Left lung (tissue), 10 donors: ENCODE results near the gene EEF2K. TPM values are rescaled to one million over a fixed set of nuclear protein-coding genes. Genes with fewer than 3 reads are reported as not detected.

Source experiments
- ATAC-seq: fragments of 200-7000 bp; cut with Tn5 transposase; one replicate; pipeline ENCODE4 v1.9.1; 2020; ENCODE audit warnings: moderate library complexity
- DNase-seq, 4 donors: peaks; one replicate each; pipeline ENCODE4 v3.0.0-alpha.2; 2013 to 2020
- H3K27ac ChIP-seq, 2 donors: fragments of 200-600 bp; sonication (generic) in 1 of 2; one replicate each; pipeline versions ENCODE4 v1.5.0 to v1.8.0; 2020 to 2021
- H3K27me3 ChIP-seq, 2 donors: fragments of 200-600 bp; sonication (generic) in 1 of 2; one replicate each; pipeline versions ENCODE4 v1.5.0 to v1.8.0; 2020 to 2021
- H3K36me3 ChIP-seq, 2 donors: fragments of 200-600 bp; sonication (generic) in 1 of 2; one replicate each; pipeline versions ENCODE4 v1.5.0 to v1.8.0; 2020 to 2021
- H3K4me1 ChIP-seq, 2 donors: fragments of 200-600 bp; one replicate each; pipeline ENCODE4 v1.8.0; 2021
- H3K4me3 ChIP-seq, 2 donors: fragments of 200-600 bp; sonication (generic) in 1 of 2; one replicate each; pipeline versions ENCODE4 v1.5.0 to v1.8.0; 2020 to 2021; ENCODE audit warnings: mild to moderate bottlenecking in 1 of 2
- H3K9me3 ChIP-seq, 2 donors: fragments of 200-600 bp; sonication (generic) in 1 of 2; one replicate each; pipeline versions ENCODE4 v1.5.0 to v1.8.0; 2020 to 2021
- intact Hi-C, 2 donors: fragments of 100-400 bp; cut with DNase I; formaldehyde crosslinking; loops; one replicate each; pipeline versions ENCODE4 v1.11.2 to v1.14.2; 2022
- polyA plus RNA-seq, 6 donors: library from polyadenylated mRNA; unstranded; fragments of 120-200 nt; gene quantifications; one replicate each; pipeline ENCODE4 v1.2.1, GENCODE V29; 2013; ENCODE audit not compliant: insufficient read length in 6 of 6
- total RNA-seq, 2 donors: library from RNA; stranded (reverse); fragmentation: NEBNext Ultra II Directional; extraction: Animal tissue kit (Norgen Biotek cat#: 25700); gene quantifications; one replicate each; pipeline ENCODE4 v1.2.1, GENCODE V29; 2021
- TF ChIP-seq, protein P1 (sequence below), 2 donors: fragments of 200-600 bp; sonication (generic) in 1 of 2; IDR thresholded peaks; one replicate each; pipeline versions ENCODE4 v1.5.0 to v1.8.0; 2021; ENCODE audit warnings: antibody characterized with exemption in 2 of 2
- donor health status: DM: no; HTN: yes; CAD: no.
- donor health status: DM: no; HTN: no; CAD: no.

Gene EEF2K
- total and polyA plus RNA-seq, 8 donors, result 21.2 to 32.8 (median 23.7) TPM

DNA sequence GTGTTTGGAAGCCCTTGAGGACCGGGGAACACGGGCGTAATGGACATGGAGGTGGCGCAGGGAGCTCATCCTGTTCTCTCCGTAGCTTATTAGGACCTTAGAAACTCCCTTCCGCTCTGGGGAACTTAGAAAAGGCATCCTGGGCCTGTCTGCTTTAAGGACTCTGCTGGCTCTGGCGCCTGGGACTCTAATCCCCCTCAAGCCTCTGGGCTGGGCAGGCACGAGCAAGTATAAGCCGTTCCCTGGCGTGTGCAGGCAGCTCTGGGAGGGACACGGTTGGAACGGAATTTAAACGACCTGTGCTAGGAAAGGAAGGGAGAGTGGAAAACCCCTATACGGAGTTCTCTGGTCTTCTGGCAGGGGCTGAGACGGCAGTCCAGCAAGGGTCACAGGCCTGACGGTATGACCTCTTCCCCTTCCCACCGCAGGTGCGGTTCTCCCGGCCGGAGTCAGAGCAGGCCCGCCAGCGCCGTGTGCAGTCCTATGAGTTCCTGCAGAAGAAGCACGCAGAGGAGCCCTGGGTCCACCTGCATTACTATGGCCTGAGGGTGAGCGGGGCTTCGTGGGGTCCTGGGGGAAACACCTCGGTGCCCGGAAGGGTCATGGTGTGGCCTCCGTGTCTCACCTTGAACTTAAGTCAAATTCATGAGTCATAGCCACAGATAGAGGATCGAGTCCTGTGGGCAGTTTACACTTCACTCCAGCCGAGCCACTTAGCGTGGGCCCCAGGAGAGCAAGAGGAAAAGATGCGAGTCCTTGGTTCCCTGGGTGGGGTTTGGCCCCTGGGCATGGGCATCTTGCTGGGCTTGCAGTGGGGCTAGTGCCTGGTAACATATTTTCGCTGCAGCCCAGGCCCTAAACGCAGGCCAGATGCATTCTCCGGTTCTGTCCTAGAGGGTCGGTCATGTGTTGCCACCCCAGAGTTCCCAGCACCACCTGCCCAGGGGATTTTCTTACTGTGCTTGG lies 108.9 kb downstream of the EEF2K start:
- Histone ChIP-seq H3K9me3 (no peaks in the 10 kb centered on the region), H3K4me3 (no peak overlapping the region), H3K4me1 (no peaks in the 10 kb centered on the region), H3K36me3 (peaks cover 0 to 100% of the 10 kb centered on the region in 2 donors), H3K27me3 (no peaks in the 10 kb centered on the region), H3K27ac (no peak overlapping the region)
- intact Hi-C loops, result no loop called here
- ATAC-seq (no peak), DNase-seq (no peak)
- TF ChIP-seq, protein P1, sequence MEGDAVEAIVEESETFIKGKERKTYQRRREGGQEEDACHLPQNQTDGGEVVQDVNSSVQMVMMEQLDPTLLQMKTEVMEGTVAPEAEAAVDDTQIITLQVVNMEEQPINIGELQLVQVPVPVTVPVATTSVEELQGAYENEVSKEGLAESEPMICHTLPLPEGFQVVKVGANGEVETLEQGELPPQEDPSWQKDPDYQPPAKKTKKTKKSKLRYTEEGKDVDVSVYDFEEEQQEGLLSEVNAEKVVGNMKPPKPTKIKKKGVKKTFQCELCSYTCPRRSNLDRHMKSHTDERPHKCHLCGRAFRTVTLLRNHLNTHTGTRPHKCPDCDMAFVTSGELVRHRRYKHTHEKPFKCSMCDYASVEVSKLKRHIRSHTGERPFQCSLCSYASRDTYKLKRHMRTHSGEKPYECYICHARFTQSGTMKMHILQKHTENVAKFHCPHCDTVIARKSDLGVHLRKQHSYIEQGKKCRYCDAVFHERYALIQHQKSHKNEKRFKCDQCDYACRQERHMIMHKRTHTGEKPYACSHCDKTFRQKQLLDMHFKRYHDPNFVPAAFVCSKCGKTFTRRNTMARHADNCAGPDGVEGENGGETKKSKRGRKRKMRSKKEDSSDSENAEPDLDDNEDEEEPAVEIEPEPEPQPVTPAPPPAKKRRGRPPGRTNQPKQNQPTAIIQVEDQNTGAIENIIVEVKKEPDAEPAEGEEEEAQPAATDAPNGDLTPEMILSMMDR (IDR thresholded peaks at IDR 0.05), result no peak

DNA sequence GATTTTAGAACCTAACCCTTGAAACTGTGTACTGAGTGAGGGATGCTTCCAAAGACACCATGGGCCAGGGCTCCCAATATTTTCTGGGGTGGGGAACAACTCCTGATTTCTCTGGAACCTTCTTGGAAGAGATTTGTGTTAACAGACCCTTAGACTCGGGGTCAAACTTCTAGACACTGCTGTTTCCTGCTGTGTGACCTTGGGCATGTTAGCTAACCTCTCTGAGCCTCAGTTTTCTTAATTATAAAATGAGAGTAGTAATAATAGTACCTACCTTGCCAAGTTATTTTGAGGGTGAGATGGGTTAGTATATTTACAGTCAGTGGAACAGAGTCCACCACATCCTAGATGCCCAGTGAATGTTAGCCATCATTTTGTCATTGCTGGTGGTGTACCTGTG lies 109.9 kb downstream of the EEF2K start:
- ATAC-seq (no peak), DNase-seq (no peak)
- H3K9me3 ChIP-seq, result no peaks in the 10 kb centered on the region
- intact Hi-C loops, result no loop called here
- TF ChIP-seq, protein P1 (IDR thresholded peaks at IDR 0.05), result no peak
- peaks cover 0 to 100% of the 10 kb centered on the region in 2 donors for H3K36me3 ChIP-seq
- H3K27ac ChIP-seq, result no peak overlapping the region
- H3K4me3 ChIP-seq, result no peak overlapping the region
- H3K4me1 ChIP-seq, result no peaks in the 10 kb centered on the region
- no peaks in the 10 kb centered on the region for H3K27me3 ChIP-seq

DNA sequence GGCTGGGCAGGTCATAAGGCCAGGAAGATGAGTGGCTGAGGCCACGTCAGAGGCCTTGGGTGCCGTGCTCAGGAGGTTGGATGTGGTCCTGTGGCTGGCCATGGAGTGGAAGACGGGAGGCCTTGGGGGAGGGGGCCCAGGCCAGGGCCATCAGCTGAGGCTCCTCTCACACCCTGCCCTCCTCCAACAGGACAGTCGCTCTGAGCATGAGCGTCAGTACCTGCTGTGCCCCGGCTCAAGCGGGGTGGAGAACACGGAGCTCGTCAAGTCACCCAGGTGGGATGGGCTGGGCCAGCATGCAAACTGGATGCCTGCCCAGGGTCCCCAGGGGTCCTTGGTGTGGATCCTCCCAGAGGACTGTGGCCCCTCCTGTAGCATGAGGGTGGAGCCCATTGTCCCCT lies 110.3 kb downstream of the EEF2K start:
- Histone ChIP-seq H3K27ac (no peak overlapping the region), H3K36me3 (peaks cover 0 to 99% of the 10 kb centered on the region in 2 donors), H3K4me3 (no peak overlapping the region), H3K27me3 (no peaks in the 10 kb centered on the region), H3K9me3 (no peaks in the 10 kb centered on the region), H3K4me1 (peaks cover 0 to 2% of the 10 kb centered on the region in 2 donors)
- no peak for DNase-seq
- intact Hi-C loops, result no loop called here
- TF ChIP-seq, protein P1 (IDR thresholded peaks at IDR 0.05), result no peak
- no peak for ATAC-seq

DNA sequence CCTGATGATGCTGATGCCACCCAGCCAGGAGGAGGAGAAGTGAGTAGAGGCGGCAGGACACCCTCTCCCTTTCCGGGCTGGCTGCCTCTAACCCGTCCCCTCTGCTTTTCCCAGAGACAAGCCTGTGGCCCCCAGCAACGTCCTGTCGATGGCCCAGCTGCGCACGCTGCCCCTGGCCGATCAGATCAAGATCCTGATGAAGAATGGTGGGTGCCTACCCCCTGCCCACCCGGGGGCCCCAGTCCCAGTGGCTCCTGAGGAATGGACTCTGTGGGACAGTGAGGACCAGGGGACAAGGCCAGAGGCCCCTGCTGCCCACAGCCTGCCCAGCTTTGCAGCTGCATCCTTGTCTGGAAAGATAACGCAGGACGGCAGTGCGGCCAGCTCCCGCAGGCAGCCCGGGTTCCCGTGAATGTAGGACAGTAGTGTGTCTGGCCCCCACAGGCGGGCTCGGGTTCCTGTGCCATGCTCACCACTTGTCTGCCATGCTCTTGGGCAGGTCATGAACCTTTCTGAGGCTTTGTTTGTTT lies 111.0 kb downstream of the EEF2K start:
- TF ChIP-seq, protein P1 (IDR thresholded peaks at IDR 0.05), result no peak
- DNase-seq (no peak), ATAC-seq (no peak)
- Histone ChIP-seq H3K4me3 (no peak overlapping the region), H3K9me3 (no peaks in the 10 kb centered on the region), H3K27ac (no peak overlapping the region), H3K27me3 (no peaks in the 10 kb centered on the region), H3K36me3 (peaks cover 0 to 99% of the 10 kb centered on the region in 2 donors), H3K4me1 (peaks cover 0 to 5% of the 10 kb centered on the region in 2 donors)
- intact Hi-C loops, result no loop called here

DNA sequence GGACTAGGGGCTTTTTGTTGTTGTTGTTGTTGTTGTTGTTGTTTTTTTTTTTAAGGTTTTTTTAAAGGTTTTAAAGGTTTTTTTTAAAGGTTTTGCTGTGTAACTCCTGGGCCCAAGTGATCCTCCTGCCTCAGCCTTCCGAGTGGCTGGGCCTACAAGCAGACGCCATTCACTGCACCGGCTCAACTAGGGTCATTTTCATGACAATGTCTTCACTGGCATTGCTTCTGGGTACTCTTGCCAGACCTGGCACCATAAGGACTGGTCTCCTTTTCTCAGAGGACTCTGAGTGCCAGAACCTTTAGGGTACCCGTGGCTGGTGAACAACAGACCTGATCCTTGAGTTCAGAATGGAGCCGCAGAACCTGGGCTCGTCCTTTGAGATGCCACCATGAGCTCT lies 111.5 kb downstream of the EEF2K start:
- intact Hi-C loops, result no loop called here
- Histone ChIP-seq H3K27ac (no peak overlapping the region), H3K4me1 (peaks cover 0 to 5% of the 10 kb centered on the region in 2 donors), H3K4me3 (no peak overlapping the region), H3K9me3 (no peaks in the 10 kb centered on the region), H3K36me3 (peaks cover 0 to 98% of the 10 kb centered on the region in 2 donors), H3K27me3 (no peaks in the 10 kb centered on the region)
- DNase-seq (no peak), ATAC-seq (no peak)
- TF ChIP-seq, protein P1 (IDR thresholded peaks at IDR 0.05), result no peak
